ENCODE measurements around the gene GRIK5.

GRIK5 gene

DNA sequence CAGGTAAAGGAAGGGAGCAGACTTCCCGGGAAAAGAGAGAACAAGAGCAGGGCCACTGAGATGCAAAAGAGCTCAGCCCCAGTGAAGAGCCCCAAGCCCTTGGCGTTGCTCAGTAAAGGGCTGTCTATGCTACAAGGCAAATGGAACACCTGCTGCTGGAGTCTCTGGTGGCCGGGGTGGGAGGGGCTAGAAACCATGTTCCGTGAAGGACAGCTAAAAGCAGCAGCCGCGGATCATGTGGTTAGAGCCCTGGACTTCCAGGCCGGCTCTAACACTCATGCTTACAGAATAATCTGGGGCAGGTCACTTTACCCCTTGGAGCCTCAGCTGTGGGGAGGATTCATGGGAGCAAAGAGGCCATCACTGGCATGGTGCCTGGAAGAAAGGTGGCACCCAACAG is 44.4 kb upstream of the GRIK5 start:
- TF ChIP-seq, protein P1, sequence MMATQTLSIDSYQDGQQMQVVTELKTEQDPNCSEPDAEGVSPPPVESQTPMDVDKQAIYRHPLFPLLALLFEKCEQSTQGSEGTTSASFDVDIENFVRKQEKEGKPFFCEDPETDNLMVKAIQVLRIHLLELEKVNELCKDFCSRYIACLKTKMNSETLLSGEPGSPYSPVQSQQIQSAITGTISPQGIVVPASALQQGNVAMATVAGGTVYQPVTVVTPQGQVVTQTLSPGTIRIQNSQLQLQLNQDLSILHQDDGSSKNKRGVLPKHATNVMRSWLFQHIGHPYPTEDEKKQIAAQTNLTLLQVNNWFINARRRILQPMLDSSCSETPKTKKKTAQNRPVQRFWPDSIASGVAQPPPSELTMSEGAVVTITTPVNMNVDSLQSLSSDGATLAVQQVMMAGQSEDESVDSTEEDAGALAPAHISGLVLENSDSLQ (IDR thresholded peaks at IDR 0.05) = no peak
- no peak for TF ChIP-seq FOXK2 (IDR thresholded peaks at IDR 0.05)
- TF ChIP-seq ELF4 (IDR thresholded peaks at IDR 0.05) = no peak
- TF ChIP-seq FOXA1 (IDR thresholded peaks at IDR 0.05) = no peak
- no peak for TF ChIP-seq L3MBTL2 (conservative IDR thresholded peaks at IDR 0.05)
- TF ChIP-seq CTBP1 (IDR thresholded peaks at IDR 0.05; ENCODE audit: borderline replicate concordance) = no peak
- no peak for TF ChIP-seq TARDBP (IDR thresholded peaks at IDR 0.05)
- TF ChIP-seq ARNT (IDR thresholded peaks at IDR 0.05) = no peak
- no peak for TF ChIP-seq ZNF384 (IDR thresholded peaks at IDR 0.05)
- no peak for TF ChIP-seq HDGF (IDR thresholded peaks at IDR 0.05; ENCODE audit: borderline replicate concordance)
- no peak for TF ChIP-seq SUZ12 (IDR thresholded peaks at IDR 0.05)
- no peak for TF ChIP-seq SP1 (IDR thresholded peaks at IDR 0.05)
- TF ChIP-seq BHLHE40 (IDR thresholded peaks at IDR 0.05; ENCODE audit: borderline replicate concordance) = no peak
- TF ChIP-seq LEF1 (IDR thresholded peaks at IDR 0.05; ENCODE audit: borderline replicate concordance) = no peak
- no peak for DNase-seq (ENCODE audit: extremely low spot score)
- POLR2A ChIA-PET = interaction anchor here (0.6 to 1.9 kb wide), 2 partner anchors 114 to 129 kb away, joined by 3 to 4 read pairs; no protein-coding TSS in a partner anchor
- CTCF ChIA-PET = interaction anchor here (0.8 to 1.4 kb wide), 7 partner anchors 9 to 326 kb away, joined by 3 to 4 read pairs (median 3); partner anchors contain the start of gene POU2F2

DNA sequence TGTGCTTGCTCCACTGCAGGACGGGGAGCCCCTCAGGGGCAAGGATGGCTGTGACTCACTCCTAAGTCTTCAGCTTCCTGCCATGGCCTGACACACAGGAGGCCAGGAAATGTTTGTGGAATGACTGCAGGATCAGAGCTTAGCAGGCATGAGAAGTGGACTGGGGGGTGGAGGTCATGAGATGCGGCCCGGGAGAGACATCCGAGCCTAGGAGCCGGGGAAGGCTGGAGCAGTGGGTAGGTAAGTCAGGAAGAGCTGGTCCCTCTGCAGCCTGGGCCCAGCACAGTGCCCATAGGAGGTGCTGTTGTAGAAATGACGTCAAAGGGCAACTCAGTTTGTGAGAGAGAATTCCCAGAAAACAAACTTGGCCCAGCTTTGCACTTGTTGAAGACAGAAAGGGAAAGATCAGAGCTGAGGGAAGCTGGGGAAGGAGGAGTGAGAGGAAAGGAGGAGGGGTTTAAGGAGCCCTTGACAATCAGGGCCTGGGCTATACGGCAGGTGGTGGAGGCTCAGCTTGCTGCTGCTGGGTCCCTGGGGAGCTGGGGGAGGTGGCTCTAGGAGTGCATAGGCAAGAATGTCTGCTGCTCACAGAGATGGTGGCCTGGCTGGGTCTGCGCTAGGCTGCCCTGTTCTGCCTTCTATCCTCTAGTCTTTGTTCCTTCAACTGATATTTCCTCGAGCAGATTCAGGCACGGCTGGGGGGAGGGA is 43.8 kb upstream of the GRIK5 start:
- ChIA-PET POLR2A (interaction anchor here (0.6 to 1.9 kb wide), 5 partner anchors 10 to 299 kb away, joined by 3 to 4 read pairs (median 3); no protein-coding TSS in a partner anchor), CTCF (interaction anchor here (0.6 to 1.4 kb wide), 9 partner anchors 9 to 326 kb away, joined by 3 to 4 read pairs (median 3); partner anchors contain the start of gene POU2F2)
- TF ChIP-seq TARDBP (IDR thresholded peaks at IDR 0.05) (no peak), CTBP1 (IDR thresholded peaks at IDR 0.05; ENCODE audit: borderline replicate concordance) (no peak), SUZ12 (IDR thresholded peaks at IDR 0.05) (no peak), SP1 (IDR thresholded peaks at IDR 0.05) (no peak), FOXK2 (IDR thresholded peaks at IDR 0.05) (no peak), ZNF384 (IDR thresholded peaks at IDR 0.05) (no peak), HDGF (IDR thresholded peaks at IDR 0.05; ENCODE audit: borderline replicate concordance) (no peak)
- TF ChIP-seq, protein P1 (IDR thresholded peaks at IDR 0.05) = no peak
- no peak for DNase-seq (ENCODE audit: extremely low spot score)

DNA sequence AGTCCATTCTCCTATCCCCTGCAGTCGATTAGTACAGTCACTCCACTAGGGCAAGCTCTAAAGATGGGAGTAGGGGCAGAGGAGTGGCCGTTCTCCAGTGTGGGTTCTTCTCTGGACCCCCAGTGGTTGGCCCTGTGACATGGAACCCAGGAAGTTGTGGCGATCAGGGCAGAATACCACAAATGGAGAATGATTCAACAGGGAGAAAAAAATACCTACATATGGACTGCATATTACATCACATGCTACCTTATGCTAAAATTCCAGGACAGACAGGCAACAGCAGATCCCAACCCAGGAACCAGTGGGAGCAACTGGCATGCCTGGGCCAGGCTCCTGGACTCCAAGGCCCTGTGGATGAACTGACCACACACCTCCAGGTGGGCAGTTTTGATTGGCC is 41.8 kb upstream of the GRIK5 start:
- DNase-seq (ENCODE audit: extremely low spot score) = no peak
- CTCF ChIA-PET = no interaction called here

DNA sequence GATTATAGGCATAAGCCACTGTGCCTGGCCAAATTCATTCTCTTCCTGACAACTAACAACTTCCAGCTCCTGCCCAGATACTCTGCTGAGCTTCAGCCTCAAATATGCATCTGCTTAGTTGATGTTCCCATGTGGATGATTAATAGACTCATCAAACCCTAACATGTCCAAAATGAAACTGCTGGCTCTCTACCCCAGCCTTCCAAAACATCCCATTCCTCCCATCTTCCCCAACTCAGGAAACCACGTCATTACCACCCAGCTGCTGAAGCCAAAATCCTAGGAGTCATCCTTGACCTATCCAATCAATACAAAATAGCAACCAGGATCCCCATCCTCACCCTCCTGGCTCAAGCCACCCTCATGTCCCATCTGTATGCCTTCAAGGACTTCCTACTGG is 41.4 kb upstream of the GRIK5 start:
- ChIA-PET POLR2A (no interaction called here), CTCF (interaction anchor here (1.1 kb wide), 2 partner anchors 13 to 23 kb away, joined by 4 to 6 read pairs; no protein-coding TSS in a partner anchor)
- DNase-seq (ENCODE audit: extremely low spot score) = no peak
- TF ChIP-seq HDGF (IDR thresholded peaks at IDR 0.05; ENCODE audit: borderline replicate concordance) (no peak), BHLHE40 (IDR thresholded peaks at IDR 0.05; ENCODE audit: borderline replicate concordance) (no peak), ELF4 (IDR thresholded peaks at IDR 0.05) (no peak), ZNF384 (IDR thresholded peaks at IDR 0.05) (no peak), FOXM1 (IDR thresholded peaks at IDR 0.05; ENCODE audit: borderline replicate concordance) (no peak), ARNT (IDR thresholded peaks at IDR 0.05) (no peak), SP1 (IDR thresholded peaks at IDR 0.05) (no peak), TARDBP (IDR thresholded peaks at IDR 0.05) (no peak), L3MBTL2 (conservative IDR thresholded peaks at IDR 0.05) (no peak)

More for the DNA sequence above, 41.8 kb upstream of the GRIK5 start:
- POLR2A ChIA-PET = no interaction called here
- TF ChIP-seq ELF4 (IDR thresholded peaks at IDR 0.05) (no peak), TARDBP (IDR thresholded peaks at IDR 0.05) (no peak), FOXA1 (IDR thresholded peaks at IDR 0.05) (no peak), HDGF (IDR thresholded peaks at IDR 0.05; ENCODE audit: borderline replicate concordance) (no peak), L3MBTL2 (conservative IDR thresholded peaks at IDR 0.05) (no peak), LEF1 (IDR thresholded peaks at IDR 0.05; ENCODE audit: borderline replicate concordance) (no peak), FOXM1 (IDR thresholded peaks at IDR 0.05; ENCODE audit: borderline replicate concordance) (no peak), ARNT (IDR thresholded peaks at IDR 0.05) (no peak), FOXK2 (IDR thresholded peaks at IDR 0.05) (no peak), SP1 (IDR thresholded peaks at IDR 0.05) (no peak), CTBP1 (IDR thresholded peaks at IDR 0.05; ENCODE audit: borderline replicate concordance) (no peak), BHLHE40 (IDR thresholded peaks at IDR 0.05; ENCODE audit: borderline replicate concordance) (no peak), ZNF384 (IDR thresholded peaks at IDR 0.05) (no peak), NFRKB (IDR thresholded peaks at IDR 0.05) (no peak), SUZ12 (IDR thresholded peaks at IDR 0.05) (no peak)
- TF ChIP-seq, protein P1 (IDR thresholded peaks at IDR 0.05) = no peak

DNA sequence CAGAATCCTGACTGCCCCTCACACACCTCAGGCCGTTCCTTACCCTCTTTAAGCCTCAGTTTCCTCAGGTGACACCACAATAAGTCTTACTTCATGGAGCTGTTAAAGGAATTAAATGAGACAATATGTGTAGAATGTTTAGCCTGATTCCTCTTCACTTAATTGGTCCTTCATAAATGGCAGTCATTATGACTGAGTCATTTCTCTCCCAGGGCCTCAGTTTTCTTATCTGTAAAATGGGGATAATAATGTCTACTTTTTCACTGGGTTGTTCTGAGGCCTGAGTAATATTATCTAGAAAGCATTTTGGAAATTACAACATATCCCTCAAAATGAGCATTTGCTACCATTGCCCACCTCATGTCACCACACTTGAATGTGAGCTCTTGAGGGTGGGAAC is 40.7 kb upstream of the GRIK5 start:
- no peak for DNase-seq (ENCODE audit: extremely low spot score)
- ChIA-PET POLR2A (no interaction called here), CTCF (interaction anchor here (1.1 kb wide), 2 partner anchors 14 to 24 kb away, joined by 4 to 6 read pairs; no protein-coding TSS in a partner anchor)
- TF ChIP-seq SUZ12 (IDR thresholded peaks at IDR 0.05) = no peak
- TF ChIP-seq ZNF384 (IDR thresholded peaks at IDR 0.05) = no peak
- no peak for TF ChIP-seq LEF1 (IDR thresholded peaks at IDR 0.05; ENCODE audit: borderline replicate concordance)
- TF ChIP-seq TARDBP (IDR thresholded peaks at IDR 0.05) = no peak
- TF ChIP-seq ELF4 (IDR thresholded peaks at IDR 0.05) = no peak
- TF ChIP-seq BHLHE40 (IDR thresholded peaks at IDR 0.05; ENCODE audit: borderline replicate concordance) = no peak
- TF ChIP-seq L3MBTL2 (conservative IDR thresholded peaks at IDR 0.05) = no peak
- no peak for TF ChIP-seq FOXK2 (IDR thresholded peaks at IDR 0.05)

DNA sequence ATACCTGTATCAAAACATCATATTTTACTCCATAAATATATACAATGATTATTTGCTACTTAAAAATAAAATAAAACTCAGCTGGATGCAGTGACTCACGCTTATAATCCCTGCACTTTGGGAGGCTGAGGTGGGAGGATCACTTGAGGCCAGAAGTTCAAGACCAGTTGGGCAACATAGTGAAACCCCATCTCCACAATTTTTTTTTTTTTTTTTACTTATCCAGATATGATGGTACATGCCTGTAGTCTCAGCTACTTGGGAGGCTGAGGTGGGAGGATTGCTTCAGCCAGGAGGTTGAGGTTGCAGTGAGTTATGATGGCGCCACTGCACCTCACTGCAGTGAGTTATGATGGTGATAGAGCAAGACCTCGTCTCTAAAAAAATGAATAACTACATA is 39.9 kb upstream of the GRIK5 start:
- DNase-seq (ENCODE audit: extremely low spot score) = no peak
- TF ChIP-seq HDGF (IDR thresholded peaks at IDR 0.05; ENCODE audit: borderline replicate concordance) = no peak
- TF ChIP-seq, protein P1 (IDR thresholded peaks at IDR 0.05) = no peak
- TF ChIP-seq SP1 (IDR thresholded peaks at IDR 0.05) = no peak
- TF ChIP-seq TARDBP (IDR thresholded peaks at IDR 0.05) = no peak
- no peak for TF ChIP-seq FOXA1 (IDR thresholded peaks at IDR 0.05)
- no peak for TF ChIP-seq LEF1 (IDR thresholded peaks at IDR 0.05; ENCODE audit: borderline replicate concordance)
- TF ChIP-seq ZNF384 (IDR thresholded peaks at IDR 0.05) = no peak
- no peak for TF ChIP-seq ELF4 (IDR thresholded peaks at IDR 0.05)
- TF ChIP-seq SUZ12 (IDR thresholded peaks at IDR 0.05) = no peak
- no peak for TF ChIP-seq ARNT (IDR thresholded peaks at IDR 0.05)
- no peak for TF ChIP-seq CTBP1 (IDR thresholded peaks at IDR 0.05; ENCODE audit: borderline replicate concordance)
- TF ChIP-seq NFRKB (IDR thresholded peaks at IDR 0.05) = no peak
- no peak for TF ChIP-seq L3MBTL2 (conservative IDR thresholded peaks at IDR 0.05)
- TF ChIP-seq FOXM1 (IDR thresholded peaks at IDR 0.05; ENCODE audit: borderline replicate concordance) = no peak
- no peak for TF ChIP-seq BHLHE40 (IDR thresholded peaks at IDR 0.05; ENCODE audit: borderline replicate concordance)
- no peak for TF ChIP-seq FOXK2 (IDR thresholded peaks at IDR 0.05)
- ChIA-PET POLR2A (no interaction called here), CTCF (interaction anchor here (1.2 kb wide), 1 partner anchor 13 kb away, joined by 3 read pairs; no protein-coding TSS in a partner anchor)
